Left lung (tissue), 10 donors: ENCODE results near the gene CATSPERB. TPM values are rescaled to one million over a fixed set of nuclear protein-coding genes. Genes with fewer than 3 reads are reported as not detected.

Source experiments
- ATAC-seq: fragments of 200-7000 bp; cut with Tn5 transposase; one replicate; pipeline ENCODE4 v1.9.1; 2020; ENCODE audit warnings: moderate library complexity
- DNase-seq, 4 donors: peaks; one replicate each; pipeline ENCODE4 v3.0.0-alpha.2; 2013 to 2020
- H3K27ac ChIP-seq, 2 donors: fragments of 200-600 bp; sonication (generic) in 1 of 2; one replicate each; pipeline versions ENCODE4 v1.5.0 to v1.8.0; 2020 to 2021
- H3K27me3 ChIP-seq, 2 donors: fragments of 200-600 bp; sonication (generic) in 1 of 2; one replicate each; pipeline versions ENCODE4 v1.5.0 to v1.8.0; 2020 to 2021
- H3K36me3 ChIP-seq, 2 donors: fragments of 200-600 bp; sonication (generic) in 1 of 2; one replicate each; pipeline versions ENCODE4 v1.5.0 to v1.8.0; 2020 to 2021
- H3K4me1 ChIP-seq, 2 donors: fragments of 200-600 bp; one replicate each; pipeline ENCODE4 v1.8.0; 2021
- H3K4me3 ChIP-seq, 2 donors: fragments of 200-600 bp; sonication (generic) in 1 of 2; one replicate each; pipeline versions ENCODE4 v1.5.0 to v1.8.0; 2020 to 2021; ENCODE audit warnings: mild to moderate bottlenecking in 1 of 2
- H3K9me3 ChIP-seq, 2 donors: fragments of 200-600 bp; sonication (generic) in 1 of 2; one replicate each; pipeline versions ENCODE4 v1.5.0 to v1.8.0; 2020 to 2021
- intact Hi-C, 2 donors: fragments of 100-400 bp; cut with DNase I; formaldehyde crosslinking; loops; one replicate each; pipeline versions ENCODE4 v1.11.2 to v1.14.2; 2022
- polyA plus RNA-seq, 6 donors: library from polyadenylated mRNA; unstranded; fragments of 120-200 nt; gene quantifications; one replicate each; pipeline ENCODE4 v1.2.1, GENCODE V29; 2013; ENCODE audit not compliant: insufficient read length in 6 of 6
- total RNA-seq, 2 donors: library from RNA; stranded (reverse); fragmentation: NEBNext Ultra II Directional; extraction: Animal tissue kit (Norgen Biotek cat#: 25700); gene quantifications; one replicate each; pipeline ENCODE4 v1.2.1, GENCODE V29; 2021
- TF ChIP-seq, protein P1 (sequence below), 2 donors: fragments of 200-600 bp; sonication (generic) in 1 of 2; IDR thresholded peaks; one replicate each; pipeline versions ENCODE4 v1.5.0 to v1.8.0; 2021; ENCODE audit warnings: antibody characterized with exemption in 2 of 2
- donor health status: DM: no; HTN: yes; CAD: no.
- donor health status: DM: no; HTN: no; CAD: no.

Gene CATSPERB
- total and polyA plus RNA-seq, 8 donors: 0.83 to 3.6 (median 1.6) TPM

- Histone ChIP-seq H3K27ac (no peak overlapping the region), H3K36me3 (no peaks in the 10 kb centered on the region), H3K27me3 (no peaks in the 10 kb centered on the region), H3K4me3 (no peak overlapping the region), H3K4me1 (no peaks in the 10 kb centered on the region), H3K9me3 (no peaks in the 10 kb centered on the region)
- ATAC-seq: no peak
- intact Hi-C loops: no loop called here
- no peak for DNase-seq
- TF ChIP-seq, protein P1, sequence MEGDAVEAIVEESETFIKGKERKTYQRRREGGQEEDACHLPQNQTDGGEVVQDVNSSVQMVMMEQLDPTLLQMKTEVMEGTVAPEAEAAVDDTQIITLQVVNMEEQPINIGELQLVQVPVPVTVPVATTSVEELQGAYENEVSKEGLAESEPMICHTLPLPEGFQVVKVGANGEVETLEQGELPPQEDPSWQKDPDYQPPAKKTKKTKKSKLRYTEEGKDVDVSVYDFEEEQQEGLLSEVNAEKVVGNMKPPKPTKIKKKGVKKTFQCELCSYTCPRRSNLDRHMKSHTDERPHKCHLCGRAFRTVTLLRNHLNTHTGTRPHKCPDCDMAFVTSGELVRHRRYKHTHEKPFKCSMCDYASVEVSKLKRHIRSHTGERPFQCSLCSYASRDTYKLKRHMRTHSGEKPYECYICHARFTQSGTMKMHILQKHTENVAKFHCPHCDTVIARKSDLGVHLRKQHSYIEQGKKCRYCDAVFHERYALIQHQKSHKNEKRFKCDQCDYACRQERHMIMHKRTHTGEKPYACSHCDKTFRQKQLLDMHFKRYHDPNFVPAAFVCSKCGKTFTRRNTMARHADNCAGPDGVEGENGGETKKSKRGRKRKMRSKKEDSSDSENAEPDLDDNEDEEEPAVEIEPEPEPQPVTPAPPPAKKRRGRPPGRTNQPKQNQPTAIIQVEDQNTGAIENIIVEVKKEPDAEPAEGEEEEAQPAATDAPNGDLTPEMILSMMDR (IDR thresholded peaks at IDR 0.05): no peak
Observed at GRCh38 chr14:91714805-91715204, 17.1 kb downstream of the CATSPERB start.

- DNase-seq: no peak
- Histone ChIP-seq H3K9me3 (peaks cover 0 to 6% of the 10 kb centered on the region in 2 donors), H3K27ac (no peak overlapping the region), H3K4me3 (no peak overlapping the region), H3K4me1 (no peaks in the 10 kb centered on the region), H3K36me3 (no peaks in the 10 kb centered on the region), H3K27me3 (no peaks in the 10 kb centered on the region)
- TF ChIP-seq, protein P1 (IDR thresholded peaks at IDR 0.05): no peak
- intact Hi-C loops: no loop called here
- no peak for ATAC-seq
Observed at GRCh38 chr14:91708795-91709194, 23.1 kb downstream of the CATSPERB start.

DNA sequence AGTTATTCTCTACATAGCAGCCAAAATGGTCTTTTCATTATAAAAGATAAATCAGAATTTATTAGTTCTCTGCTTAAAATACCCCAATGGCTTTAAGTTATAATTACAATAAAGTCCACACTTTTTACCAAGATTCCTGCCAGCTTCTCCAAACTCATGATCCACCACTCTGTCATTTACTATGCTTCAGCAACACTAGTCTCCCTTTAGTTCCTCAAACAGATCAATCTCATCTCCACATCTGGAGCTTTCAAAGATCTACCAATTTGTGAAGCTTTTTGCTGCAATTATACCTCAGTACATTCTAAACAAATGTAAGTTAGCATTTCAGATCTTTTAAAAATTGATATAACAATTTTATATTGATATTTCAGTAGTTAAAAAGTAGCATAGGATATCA lies 24.9 kb downstream of the CATSPERB start:
- H3K36me3 ChIP-seq: no peaks in the 10 kb centered on the region
- H3K4me3 ChIP-seq: no peak overlapping the region
- ATAC-seq: no peak
- no peaks in the 10 kb centered on the region for H3K4me1 ChIP-seq
- TF ChIP-seq, protein P1 (IDR thresholded peaks at IDR 0.05): no peak
- no peak overlapping the region for H3K27ac ChIP-seq
- H3K9me3 ChIP-seq: peaks cover 0 to 6% of the 10 kb centered on the region in 2 donors
- H3K27me3 ChIP-seq: no peaks in the 10 kb centered on the region
- intact Hi-C loops: no loop called here
- DNase-seq: no peak

- TF ChIP-seq, protein P1 (IDR thresholded peaks at IDR 0.05): no peak
- H3K36me3 ChIP-seq: no peaks in the 10 kb centered on the region
- ATAC-seq (no peak), DNase-seq (no peak)
- H3K9me3 ChIP-seq: peaks cover 0 to 14% of the 10 kb centered on the region in 2 donors
- intact Hi-C loops: no loop called here
- no peaks in the 10 kb centered on the region for H3K4me1 ChIP-seq
- no peak overlapping the region for H3K4me3 ChIP-seq
- H3K27ac ChIP-seq: no peak overlapping the region
- H3K27me3 ChIP-seq: no peaks in the 10 kb centered on the region
Observed at GRCh38 chr14:91694643-91695042, 37.2 kb downstream of the CATSPERB start.

GRCh38 chr14:91693346-91693745 lies 38.5 kb downstream of the CATSPERB start:
- no peak overlapping the region for H3K4me3 ChIP-seq
- intact Hi-C loops: no loop called here
- ATAC-seq (peak; percentile 88), DNase-seq (no peak)
- H3K36me3 ChIP-seq: no peaks in the 10 kb centered on the region
- peaks cover 0 to 14% of the 10 kb centered on the region in 2 donors for H3K9me3 ChIP-seq
- no peaks in the 10 kb centered on the region for H3K4me1 ChIP-seq
- H3K27me3 ChIP-seq: no peaks in the 10 kb centered on the region
- TF ChIP-seq, protein P1 (IDR thresholded peaks at IDR 0.05): no peak
- H3K27ac ChIP-seq: no peak overlapping the region
